GM12864 (cell line): ENCODE results near the gene IFNL1.
"Not testable (repeated sequence)": the region's sequence is repeated elsewhere in the genome, so short reads cannot be mapped to it uniquely, and the experiment has no call there.

Source experiments
- DNase-seq: peaks from one replicate; pipeline ENCODE4 v3.0.0-alpha.2; 2011; ENCODE audit warnings: low read depth
- H3K4me3 ChIP-seq: 2 replicates; pipeline ENCODE4 v1.5.1; 2011; ENCODE audit warnings: mild to moderate bottlenecking, low read depth, low read length, control low read depth
- CTCF ChIP-seq: IDR thresholded peaks from 2 replicates; pipeline ENCODE4 v1.5.1; 2011; ENCODE audit warnings: low read depth, mild to moderate bottlenecking, moderate library complexity, low read length, control low read depth, inconsistent platforms; ENCODE audit errors: missing control alignments

IFNL1 gene

DNA sequence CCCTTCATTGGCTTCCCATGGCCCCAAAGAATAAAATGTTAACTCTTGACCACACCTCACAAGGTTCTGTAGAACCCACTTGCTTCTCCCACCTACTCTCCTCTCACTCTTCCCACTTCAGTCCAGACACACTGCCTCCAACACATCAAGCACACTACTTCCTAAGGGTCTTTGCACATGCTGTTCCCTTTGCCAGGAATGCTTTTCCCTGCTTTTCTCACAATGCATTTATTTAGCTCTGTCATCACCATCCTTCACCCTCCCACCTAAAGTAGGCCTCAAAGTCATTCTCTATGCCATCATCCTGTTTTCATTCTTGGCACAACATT is 7.9 kb downstream of the IFNL1 start:
- TF ChIP-seq CTCF = no peak
- H3K4me3 ChIP-seq = no peak overlapping the region
- DNase-seq = no peak

DNA sequence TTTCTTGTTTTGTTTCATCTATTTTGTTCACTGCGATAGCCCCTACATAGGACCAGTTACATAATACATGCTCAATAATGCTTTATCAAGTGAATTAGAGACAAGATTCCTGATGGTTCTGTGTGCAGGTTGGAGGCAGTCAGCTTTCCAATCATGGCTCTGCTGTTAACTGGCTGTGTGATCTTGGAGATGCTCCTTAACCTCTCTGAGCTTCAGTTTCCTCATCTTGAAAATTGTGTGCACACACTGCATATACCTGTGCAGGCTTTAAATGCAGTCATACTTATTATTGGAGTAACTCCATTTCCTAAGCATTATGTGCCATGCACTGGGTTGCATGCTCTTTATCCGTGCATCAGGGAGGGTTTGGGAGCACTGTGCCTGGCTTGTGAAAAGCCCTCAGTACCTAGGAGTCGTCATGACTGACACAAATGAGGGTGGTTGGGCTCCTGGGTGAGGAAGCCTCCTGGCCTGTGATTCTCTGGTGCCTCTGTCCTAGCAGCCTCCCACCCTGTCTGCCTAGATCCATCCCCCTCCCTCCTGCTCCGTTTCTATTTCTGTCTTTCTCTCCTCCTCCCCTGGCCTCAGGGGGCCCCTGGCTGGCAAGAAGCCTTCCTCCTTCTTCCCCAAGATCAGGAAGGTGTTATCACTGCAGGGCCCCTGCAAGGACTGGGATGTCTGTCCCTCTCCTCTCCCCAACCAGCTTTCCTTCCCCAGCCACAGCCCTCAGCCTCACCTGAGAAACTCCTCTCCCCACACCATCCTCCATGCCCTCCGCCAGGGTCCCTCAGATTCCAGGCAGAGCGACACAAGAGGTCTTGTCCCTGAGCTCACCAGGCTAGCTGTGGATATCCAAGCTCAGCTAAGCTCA is 8.7 kb downstream of the IFNL1 start:
- no peak overlapping the region for H3K4me3 ChIP-seq

DNA sequence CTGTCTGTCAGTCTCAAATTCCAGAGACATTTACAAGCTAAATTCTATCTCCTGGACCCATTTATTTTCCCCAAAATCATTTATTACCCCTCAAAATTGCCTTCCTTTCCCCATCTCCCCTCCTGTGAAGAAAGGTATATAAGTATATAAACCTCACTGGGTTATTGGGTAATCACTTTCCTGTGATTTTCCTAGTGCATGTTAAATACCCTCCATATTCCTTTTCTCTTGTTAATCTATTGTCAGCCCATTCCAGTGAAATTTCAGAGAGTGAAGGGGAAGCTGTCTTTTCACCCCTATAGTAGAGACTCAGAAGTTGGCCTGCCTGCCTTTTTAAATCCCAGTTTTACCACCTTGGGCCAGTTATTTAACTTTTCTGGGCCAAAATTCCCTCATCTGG is 9.9 kb downstream of the IFNL1 start:
- no peak for TF ChIP-seq CTCF
- H3K4me3 ChIP-seq = no peak overlapping the region
- DNase-seq = no peak

More for the DNA sequence above, 8.7 kb downstream of the IFNL1 start:
- no peak for DNase-seq
- no peak for TF ChIP-seq CTCF

DNA sequence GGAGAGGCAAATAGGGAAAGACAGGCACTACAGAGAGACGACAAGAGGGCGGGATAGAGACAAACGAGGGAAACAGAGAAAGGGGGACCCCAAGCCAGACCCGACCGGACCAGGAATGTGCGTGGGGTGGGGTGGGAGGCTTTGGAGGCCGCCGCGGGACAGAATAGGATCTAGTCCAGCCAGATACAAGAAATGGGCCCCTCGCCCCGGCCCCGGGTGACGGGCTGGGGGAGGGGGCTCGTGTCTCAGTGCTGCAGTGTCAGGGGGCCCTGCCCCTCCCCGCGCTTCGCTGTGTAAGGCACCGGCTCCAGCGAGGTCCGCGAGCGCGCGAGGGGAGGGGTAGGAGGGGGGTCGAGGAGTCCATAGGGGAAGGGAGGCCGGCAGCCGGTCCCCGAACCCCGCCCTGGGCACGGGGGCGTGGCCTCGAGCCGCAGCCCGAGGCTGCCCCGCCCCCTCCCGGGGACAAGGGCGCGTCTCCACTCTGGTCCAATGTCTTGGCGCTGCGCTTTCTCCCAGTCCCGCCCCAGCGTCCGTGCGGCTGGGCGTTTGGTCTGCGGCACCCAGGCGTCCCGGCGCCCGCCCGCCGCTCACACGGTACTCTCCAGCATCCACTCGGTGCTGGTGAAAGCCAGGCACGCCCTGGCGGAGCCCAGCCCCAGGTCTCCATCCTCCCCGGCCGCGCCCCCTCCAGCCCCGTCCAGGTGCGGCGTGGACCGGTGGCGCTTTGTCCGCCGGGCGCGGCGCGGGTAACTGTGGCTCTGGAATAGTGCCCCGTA is 11.0 kb downstream of the IFNL1 start:
- no peak overlapping the region for H3K4me3 ChIP-seq
- no peak for TF ChIP-seq CTCF
- no peak for DNase-seq

DNA sequence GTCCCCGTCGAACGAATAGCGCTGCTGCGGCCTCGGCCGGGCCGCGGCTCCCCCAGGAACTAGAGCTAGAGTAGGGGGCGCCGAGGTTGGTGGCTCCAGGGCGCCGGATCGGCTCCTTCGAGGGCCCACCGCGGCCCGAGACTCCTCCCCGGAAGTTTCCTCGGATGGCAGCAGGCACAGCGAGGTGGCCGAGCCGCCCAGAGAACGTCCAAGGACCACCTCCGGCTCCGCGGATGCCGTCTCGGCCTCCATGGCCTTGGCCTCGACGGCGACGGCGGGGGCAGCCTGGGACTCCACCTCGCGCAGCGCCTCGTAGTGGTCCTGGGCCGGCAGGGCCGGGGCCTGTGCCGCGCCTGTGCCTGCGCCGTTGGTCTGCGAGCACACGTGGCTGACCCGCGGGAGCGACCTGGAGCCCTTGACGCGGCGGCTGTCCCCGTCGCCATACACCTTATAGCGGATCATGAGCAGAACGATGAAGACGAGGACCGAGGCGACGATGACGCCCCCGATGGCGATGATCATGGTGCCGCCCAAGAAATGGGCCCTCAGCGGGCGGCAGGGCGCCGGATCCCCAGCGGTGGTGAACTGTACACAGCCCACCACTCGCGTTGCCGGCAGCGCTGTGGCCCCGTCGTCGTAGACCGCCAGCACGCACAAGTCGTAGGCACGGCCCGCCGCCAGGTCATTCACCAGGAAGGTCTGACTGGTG is 11.8 kb downstream of the IFNL1 start:
- no peak overlapping the region for H3K4me3 ChIP-seq
- TF ChIP-seq CTCF = no peak
- no peak for DNase-seq

GRCh38 chr19:39308531-39309304 is 12.5 kb downstream of the IFNL1 start:
- TF ChIP-seq CTCF = no peak
- no peak overlapping the region for H3K4me3 ChIP-seq
- no peak for DNase-seq

DNA sequence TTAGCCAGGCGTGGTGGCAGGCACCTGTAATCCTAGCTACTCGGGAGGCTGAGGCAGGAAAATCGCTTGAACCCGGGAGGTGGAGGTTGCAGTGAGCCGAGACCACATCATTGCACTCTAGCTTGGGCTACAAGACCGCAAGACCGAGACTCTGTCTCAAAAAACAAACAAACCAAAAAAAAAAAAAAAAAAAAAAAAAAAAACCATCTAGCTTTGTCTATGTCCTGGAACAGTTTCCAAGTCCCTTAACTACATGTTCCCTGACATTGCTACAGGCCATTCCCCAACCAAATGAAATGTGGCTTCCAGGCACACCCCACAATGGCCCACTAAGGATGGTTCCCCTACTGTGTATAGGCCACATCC is 13.1 kb downstream of the IFNL1 start:
- DNase-seq = not testable (repeated sequence)

More for the DNA sequence above, 13.1 kb downstream of the IFNL1 start:
- H3K4me3 ChIP-seq = not testable (repeated sequence)
